Testis (tissue), 2 donors: ENCODE results near the gene TET2.

Experiments
- POLR2A ChIP-seq: fragments of 450-650 bp; IDR thresholded peaks from one replicate; pipeline ENCODE4 v1.6.1; 2017; ENCODE audit warnings: antibody characterized with exemption, mild to moderate bottlenecking, moderate library complexity
- TF ChIP-seq, protein P1 (sequence below), 3 experiments: fragments of 450-650 bp in 2 of 3; fragments of 200-600 bp in 1 of 3; sonication (generic) in 1 of 3; IDR thresholded peaks; one replicate each; pipeline ENCODE4 v1.5.1; 2016 to 2019; ENCODE audit warnings: antibody characterized with exemption in 3 of 3, mild to moderate bottlenecking in 2 of 3, moderate library complexity in 1 of 3

DNA sequence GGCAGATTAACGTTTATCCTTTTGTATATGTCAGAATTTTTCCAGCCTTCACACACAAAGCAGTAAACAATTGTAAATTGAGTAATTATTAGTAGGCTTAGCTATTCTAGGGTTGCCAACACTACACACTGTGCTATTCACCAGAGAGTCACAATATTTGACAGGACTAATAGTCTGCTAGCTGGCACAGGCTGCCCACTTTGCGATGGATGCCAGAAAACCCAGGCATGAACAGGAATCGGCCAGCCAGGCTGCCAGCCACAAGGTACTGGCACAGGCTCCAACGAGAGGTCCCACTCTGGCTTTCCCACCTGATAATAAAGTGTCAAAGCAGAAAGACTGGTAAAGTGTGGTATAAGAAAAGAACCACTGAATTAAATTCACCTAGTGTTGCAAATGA is 94.8 kb downstream of the TET2 start:
- TF ChIP-seq, protein P1, sequence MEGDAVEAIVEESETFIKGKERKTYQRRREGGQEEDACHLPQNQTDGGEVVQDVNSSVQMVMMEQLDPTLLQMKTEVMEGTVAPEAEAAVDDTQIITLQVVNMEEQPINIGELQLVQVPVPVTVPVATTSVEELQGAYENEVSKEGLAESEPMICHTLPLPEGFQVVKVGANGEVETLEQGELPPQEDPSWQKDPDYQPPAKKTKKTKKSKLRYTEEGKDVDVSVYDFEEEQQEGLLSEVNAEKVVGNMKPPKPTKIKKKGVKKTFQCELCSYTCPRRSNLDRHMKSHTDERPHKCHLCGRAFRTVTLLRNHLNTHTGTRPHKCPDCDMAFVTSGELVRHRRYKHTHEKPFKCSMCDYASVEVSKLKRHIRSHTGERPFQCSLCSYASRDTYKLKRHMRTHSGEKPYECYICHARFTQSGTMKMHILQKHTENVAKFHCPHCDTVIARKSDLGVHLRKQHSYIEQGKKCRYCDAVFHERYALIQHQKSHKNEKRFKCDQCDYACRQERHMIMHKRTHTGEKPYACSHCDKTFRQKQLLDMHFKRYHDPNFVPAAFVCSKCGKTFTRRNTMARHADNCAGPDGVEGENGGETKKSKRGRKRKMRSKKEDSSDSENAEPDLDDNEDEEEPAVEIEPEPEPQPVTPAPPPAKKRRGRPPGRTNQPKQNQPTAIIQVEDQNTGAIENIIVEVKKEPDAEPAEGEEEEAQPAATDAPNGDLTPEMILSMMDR (IDR thresholded peaks at IDR 0.05), result no peak
- TF ChIP-seq POLR2A, result no peak
